Endothelial cell of umbilical vein (primary cell): ENCODE results near the gene PARP1.

Experiments used
- POLR2A ChIP-seq: IDR thresholded peaks from 2 replicates; pipeline ENCODE4 v1.6.1; 2012; ENCODE audit warnings: low read depth, mild to moderate bottlenecking, control low read depth, low read length
- POLR2AphosphoS5 ChIP-seq: IDR thresholded peaks from 2 replicates; pipeline ENCODE4 v1.6.1; 2012; ENCODE audit warnings: low read depth, mild to moderate bottlenecking, control low read depth, low read length, moderate library complexity; ENCODE audit not compliant: insufficient read depth
- TF ChIP-seq, protein P1 (sequence below), 2 donors: IDR thresholded peaks; 1 replicate in 1 of 2; 2 replicates in 1 of 2; pipeline ENCODE4 v1.5.1; 2011; ENCODE audit warnings: low read length in 2 of 2, mild to moderate bottlenecking in 2 of 2, moderate library complexity in 2 of 2, control low read depth in 1 of 2, inconsistent platforms in 1 of 2, low read depth in 1 of 2; ENCODE audit not compliant: insufficient read depth in 1 of 2; ENCODE audit errors: extremely low read depth in 1 of 2

GRCh38 chr1:226432586-226433340, 24.9 kb upstream of the PARP1 start:
- TF ChIP-seq, protein P1, sequence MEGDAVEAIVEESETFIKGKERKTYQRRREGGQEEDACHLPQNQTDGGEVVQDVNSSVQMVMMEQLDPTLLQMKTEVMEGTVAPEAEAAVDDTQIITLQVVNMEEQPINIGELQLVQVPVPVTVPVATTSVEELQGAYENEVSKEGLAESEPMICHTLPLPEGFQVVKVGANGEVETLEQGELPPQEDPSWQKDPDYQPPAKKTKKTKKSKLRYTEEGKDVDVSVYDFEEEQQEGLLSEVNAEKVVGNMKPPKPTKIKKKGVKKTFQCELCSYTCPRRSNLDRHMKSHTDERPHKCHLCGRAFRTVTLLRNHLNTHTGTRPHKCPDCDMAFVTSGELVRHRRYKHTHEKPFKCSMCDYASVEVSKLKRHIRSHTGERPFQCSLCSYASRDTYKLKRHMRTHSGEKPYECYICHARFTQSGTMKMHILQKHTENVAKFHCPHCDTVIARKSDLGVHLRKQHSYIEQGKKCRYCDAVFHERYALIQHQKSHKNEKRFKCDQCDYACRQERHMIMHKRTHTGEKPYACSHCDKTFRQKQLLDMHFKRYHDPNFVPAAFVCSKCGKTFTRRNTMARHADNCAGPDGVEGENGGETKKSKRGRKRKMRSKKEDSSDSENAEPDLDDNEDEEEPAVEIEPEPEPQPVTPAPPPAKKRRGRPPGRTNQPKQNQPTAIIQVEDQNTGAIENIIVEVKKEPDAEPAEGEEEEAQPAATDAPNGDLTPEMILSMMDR (IDR thresholded peaks at IDR 0.05; ENCODE audit: extremely low read depth in 1 of 2, insufficient read depth in 1 of 2, low read depth in 1 of 2, low read length in 2 of 2), result no peak
- TF ChIP-seq POLR2A, result no peak
- no peak for TF ChIP-seq POLR2AphosphoS5
